HuH-7.5 (cell line): Measurements from ENCODE around the gene GALNTL6.
"Not testable (repeated sequence)": the region's sequence is repeated elsewhere in the genome, so short reads cannot be mapped to it uniquely, and the experiment has no call there.

Experiments used
- DNase-seq: peaks from one replicate; pipeline ENCODE4 v3.0.0; 2011; ENCODE audit warnings: low spot score

Gene GALNTL6

DNA sequence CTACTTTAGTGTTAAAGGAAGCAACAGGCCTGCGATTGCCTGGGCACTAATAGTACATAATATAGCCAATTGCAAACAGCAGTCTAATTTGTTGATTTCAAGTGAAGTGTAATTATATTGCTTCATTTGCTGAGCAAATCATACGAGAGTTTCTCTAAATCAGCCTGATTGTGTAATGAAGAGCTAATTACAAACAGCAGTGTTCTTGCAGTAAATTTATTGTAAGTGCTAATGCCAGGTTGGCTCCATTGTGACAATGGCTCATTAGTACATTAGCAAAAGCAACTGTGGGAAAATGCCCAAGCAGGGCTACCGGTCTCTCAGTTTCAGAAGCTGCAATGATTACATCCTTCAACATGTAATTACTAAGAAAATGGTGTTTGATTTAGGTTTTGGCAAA lies 591.5 kb downstream of the GALNTL6 start:
- no peak for DNase-seq

DNA sequence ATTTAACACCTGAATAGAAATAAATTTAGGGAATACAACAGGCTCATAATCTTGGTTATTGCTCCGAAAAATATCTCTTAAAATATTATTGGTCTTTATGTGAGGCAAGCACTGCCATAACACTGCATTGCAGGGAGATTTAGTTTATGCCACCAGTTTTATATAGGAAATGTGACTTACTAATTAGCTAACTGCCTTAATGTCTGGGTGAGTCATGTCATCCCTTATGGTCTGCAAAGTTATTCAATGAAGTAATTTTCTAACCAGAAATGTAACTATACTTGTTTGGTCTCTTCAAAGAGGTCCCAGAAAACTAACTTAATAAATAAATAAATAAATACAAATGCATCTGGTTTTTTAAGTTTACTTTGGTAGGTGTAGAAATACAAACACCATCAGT lies 597.2 kb downstream of the GALNTL6 start:
- no peak for DNase-seq

DNA sequence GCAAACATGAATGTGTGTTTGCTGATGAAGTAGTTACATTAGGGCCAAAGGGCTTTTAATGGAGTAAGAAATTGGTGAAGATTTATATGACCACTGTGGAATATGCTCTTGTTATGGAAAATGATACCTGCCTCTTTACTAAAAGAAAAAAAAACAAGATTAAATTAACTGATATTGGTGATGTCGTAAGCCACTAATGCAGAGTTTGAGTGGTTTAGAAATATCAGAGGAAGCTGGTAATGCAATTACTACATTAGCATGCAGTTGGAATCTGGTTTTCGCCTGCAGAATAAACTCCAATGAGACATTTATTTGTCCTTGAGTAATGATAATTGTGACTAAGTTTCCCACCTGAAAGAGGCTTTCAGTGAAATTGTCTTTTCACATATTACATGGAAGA lies 597.9 kb downstream of the GALNTL6 start:
- no peak for DNase-seq

- DNase-seq = no peak
These were observed 599.8 kb downstream of the GALNTL6 start for GRCh38 chr4:172412851-172413580.

- DNase-seq = not testable (repeated sequence)
These were observed 615.8 kb downstream of the GALNTL6 start for GRCh38 chr4:172428979-172429378.

- no peak for DNase-seq
These were observed 667.3 kb downstream of the GALNTL6 start for GRCh38 chr4:172480471-172480870.

GRCh38 chr4:172481802-172482508 lies 668.8 kb downstream of the GALNTL6 start:
- no peak for DNase-seq

- no peak for DNase-seq
These were observed 671.8 kb downstream of the GALNTL6 start for GRCh38 chr4:172485007-172485406.

DNA sequence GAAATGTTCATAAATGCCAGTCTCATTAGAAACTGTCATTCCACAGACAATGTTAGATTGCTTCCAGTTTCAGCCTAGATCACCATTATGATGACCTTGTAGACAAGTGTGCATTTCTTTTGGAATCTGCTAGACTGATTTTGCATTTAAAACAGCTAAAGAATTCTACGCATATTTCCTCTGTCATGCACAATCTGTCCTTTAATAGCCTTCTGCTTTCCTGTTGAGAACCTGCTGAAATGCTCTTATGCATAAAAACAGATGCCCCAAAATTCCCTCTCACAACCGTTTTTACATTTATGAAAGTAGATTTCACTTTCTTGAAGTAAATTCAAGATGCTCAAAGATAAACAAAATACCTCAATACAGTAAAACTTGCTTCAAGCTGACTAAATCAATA lies 673.3 kb downstream of the GALNTL6 start:
- DNase-seq = no peak

DNA sequence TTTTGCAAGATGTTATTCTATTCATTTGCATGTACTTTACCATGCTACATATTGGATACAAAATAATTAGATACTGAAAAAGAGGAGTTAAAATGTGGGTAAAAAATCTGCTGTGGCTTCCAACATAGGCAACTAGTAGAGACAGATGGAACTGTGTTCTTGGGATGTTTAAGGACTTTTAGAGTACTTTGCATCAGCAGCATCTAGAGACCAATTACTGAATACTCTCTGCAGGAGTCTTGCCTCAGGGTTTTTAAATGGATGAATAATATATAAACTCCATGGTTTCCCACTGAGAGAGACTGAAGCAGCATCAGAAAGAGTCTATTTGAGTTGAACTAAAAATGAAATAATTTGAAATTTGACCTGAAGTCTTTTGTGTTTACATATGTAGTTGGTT lies 676.7 kb downstream of the GALNTL6 start:
- no peak for DNase-seq

DNA sequence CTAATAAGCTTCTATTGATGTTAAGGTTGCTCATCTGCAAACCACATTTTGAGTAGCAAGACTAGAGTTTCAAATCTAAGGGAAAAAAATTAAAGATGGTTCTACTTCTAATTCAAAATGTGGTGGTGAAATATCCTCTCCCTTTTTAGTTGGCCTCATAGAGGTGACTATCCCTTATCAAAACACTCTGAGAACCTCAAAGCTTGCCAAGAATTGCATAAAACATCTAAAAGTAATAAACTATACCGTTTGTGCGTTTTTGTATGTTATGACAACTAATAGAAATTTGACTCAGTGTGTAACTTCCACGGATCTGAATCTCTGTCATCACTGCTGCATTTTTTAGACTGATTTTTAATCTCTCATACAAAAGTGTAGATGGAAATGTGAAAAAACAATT lies 682.6 kb downstream of the GALNTL6 start:
- DNase-seq = no peak

DNA sequence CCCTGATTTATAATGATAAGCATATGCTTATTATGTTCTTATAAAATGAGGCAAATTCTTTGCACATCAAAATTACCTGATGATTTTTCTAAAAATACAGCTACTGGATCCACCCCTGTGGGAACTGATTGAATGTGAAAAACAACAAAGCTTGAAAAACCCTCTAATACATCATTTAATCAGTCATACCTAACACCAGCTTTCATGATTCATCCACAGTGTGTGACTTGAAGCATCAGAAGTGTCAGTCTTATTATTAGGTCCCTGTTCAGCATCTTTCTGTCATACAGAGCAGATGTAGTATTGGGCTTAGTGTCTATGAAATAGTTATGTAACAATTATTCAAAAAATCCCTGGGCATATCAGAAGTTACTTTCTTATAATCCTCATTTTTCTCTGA lies 684.1 kb downstream of the GALNTL6 start:
- no peak for DNase-seq

DNA sequence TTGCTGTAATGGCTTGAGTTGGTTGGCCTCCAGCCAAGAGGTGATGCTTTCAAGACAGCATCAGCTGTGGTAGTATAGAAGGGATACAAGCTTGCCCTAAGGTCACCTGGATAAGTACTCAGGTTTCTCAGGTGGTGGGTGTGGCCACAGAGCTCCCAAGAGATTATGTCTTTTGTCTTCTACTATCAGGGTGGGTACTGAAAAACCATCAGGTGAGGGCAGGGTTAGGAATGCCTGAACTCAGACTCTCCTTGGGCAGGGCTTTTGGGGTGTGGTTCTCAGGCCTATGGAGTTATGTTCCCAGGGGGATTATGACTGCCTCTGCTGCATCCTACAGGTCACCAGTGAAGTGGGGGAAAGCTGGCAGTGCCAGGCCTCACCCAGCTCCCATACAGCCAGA lies 700.8 kb downstream of the GALNTL6 start:
- no peak for DNase-seq

- no peak for DNase-seq
These were observed 701.6 kb downstream of the GALNTL6 start for GRCh38 chr4:172514801-172515200.

DNA sequence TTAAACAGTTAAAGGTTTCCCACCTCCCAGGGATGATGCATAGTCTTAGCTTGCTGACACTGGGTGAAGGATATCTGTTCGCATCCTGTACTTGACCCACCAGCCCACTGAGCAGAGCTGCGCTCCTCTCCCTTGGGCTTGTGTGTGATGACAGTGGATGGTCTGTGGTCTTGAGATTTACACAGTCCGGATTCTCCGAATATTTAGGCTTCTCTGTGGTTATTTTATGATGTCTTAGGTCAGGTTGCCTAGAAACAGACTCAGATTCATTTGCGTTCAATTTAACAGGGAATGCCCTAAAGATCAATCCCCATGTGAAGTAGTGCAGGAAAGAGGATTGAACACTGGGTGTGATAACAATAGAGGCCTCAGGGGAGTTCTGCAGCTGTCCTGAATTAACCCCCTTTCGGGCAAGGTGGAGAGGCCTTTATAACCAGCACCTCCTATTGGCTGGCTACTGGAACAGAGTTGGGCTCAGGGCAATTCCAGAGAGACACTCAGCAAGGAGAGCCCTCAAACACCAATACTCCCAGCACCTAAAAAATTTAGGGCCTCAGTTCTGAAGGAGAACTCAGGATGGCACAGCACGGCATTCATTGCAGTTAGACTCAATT lies 702.2 kb downstream of the GALNTL6 start:
- DNase-seq = no peak

GRCh38 chr4:172517391-172517790 lies 704.2 kb downstream of the GALNTL6 start:
- no peak for DNase-seq

DNA sequence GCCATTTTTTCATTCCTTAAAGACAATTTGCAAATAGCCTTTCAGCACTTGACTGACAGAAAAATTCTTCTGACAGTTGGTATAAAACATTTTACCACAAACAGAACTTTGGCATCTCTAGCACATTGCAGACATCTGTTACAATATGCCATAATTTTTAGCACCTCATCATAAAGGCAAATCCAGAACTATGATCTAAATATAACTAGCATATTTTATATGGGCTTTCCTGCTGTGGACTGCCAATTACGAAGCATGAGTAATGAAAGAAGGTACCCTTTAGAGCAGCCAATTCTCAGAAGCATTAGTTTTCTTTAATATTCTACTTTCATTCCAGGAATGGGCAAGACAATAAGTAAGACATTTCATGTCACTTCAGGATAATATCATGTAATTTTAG lies 708.0 kb downstream of the GALNTL6 start:
- DNase-seq = no peak

- DNase-seq = no peak
These were observed 708.5 kb downstream of the GALNTL6 start for GRCh38 chr4:172521680-172522079.

GRCh38 chr4:172543249-172543648 lies 730.0 kb downstream of the GALNTL6 start:
- no peak for DNase-seq

- DNase-seq = no peak
These were observed 733.6 kb downstream of the GALNTL6 start for GRCh38 chr4:172546782-172547181.

- DNase-seq = no peak
These were observed 734.5 kb downstream of the GALNTL6 start for GRCh38 chr4:172547724-172548123.

- DNase-seq = no peak
These were observed 740.0 kb downstream of the GALNTL6 start for GRCh38 chr4:172553216-172553615.

DNA sequence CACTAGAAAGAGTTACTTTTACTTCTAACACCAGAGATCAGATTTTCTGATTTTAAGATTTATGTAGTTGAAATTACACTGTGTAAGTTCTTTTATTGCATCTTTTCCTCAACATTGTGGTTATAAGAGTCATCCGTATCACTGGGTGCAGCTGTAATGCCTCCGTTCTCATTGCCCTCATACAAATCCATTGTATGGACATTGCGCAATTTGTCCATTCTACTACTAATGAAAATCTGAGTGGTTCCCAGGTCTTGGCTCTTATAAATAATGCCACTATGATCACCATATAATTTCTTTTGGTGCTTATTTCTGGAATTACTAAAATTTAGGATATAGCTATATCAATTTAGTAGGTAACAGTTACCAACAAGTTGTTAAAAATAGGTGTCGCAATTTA lies 741.4 kb downstream of the GALNTL6 start:
- no peak for DNase-seq
